Breast epithelium (tissue), 4 donors: ENCODE results near the gene PIP5KL1. TPM values are rescaled to one million over a fixed set of nuclear protein-coding genes. Genes with fewer than 3 reads are reported as not detected.

Source experiments
- DNase-seq, 2 donors: peaks; one replicate each; pipeline ENCODE4 v3.0.0-alpha.2; 2019; ENCODE audit warnings: low spot score in 2 of 2
- H3K27ac ChIP-seq, 2 donors: fragments of 200-600 bp; sonication (generic) in 1 of 2; one replicate each; pipeline ENCODE4 v1.5.1; 2016 to 2019; ENCODE audit warnings: mild to moderate bottlenecking in 1 of 2
- H3K27me3 ChIP-seq, 2 donors: fragments of 200-600 bp; sonication (generic) in 1 of 2; one replicate each; pipeline versions ENCODE4 v1.5.1 to v1.6.0; 2017 to 2019; ENCODE audit warnings: control low read depth in 1 of 2, mild to moderate bottlenecking in 1 of 2
- H3K36me3 ChIP-seq: fragments of 200-600 bp; one replicate; pipeline ENCODE4 v1.5.1; 2019
- H3K4me1 ChIP-seq, 2 donors: fragments of 200-600 bp; sonication (generic); one replicate each; pipeline ENCODE4 v1.5.1; 2016 to 2019; ENCODE audit warnings: control low read depth in 1 of 2
- H3K4me3 ChIP-seq, 3 donors: fragments of 200-600 bp; sonication (generic); 1 replicate in 2 of 3; 2 replicates in 1 of 3; pipeline ENCODE4 v1.5.1; 2016 to 2019; ENCODE audit warnings: mild to moderate bottlenecking in 3 of 3, moderate library complexity in 2 of 3
- H3K9me3 ChIP-seq, 2 donors: fragments of 200-600 bp; sonication (generic) in 1 of 2; one replicate each; pipeline ENCODE4 v1.5.1; 2016 to 2019; ENCODE audit warnings: control low read depth in 1 of 2
- POLR2A ChIP-seq: fragments of 450-650 bp; IDR thresholded peaks from one replicate; pipeline ENCODE4 v1.6.1; 2016; ENCODE audit warnings: antibody characterized with exemption, mild to moderate bottlenecking, moderate library complexity
- POLR2AphosphoS5 ChIP-seq, 3 donors: sonication (generic); formaldehyde crosslinking; IDR thresholded peaks; one replicate each; pipeline ENCODE4 v1.6.1; 2017; ENCODE audit warnings: antibody characterized with exemption in 3 of 3
- intact Hi-C: fragments of 100-400 bp; cut with DNase I; formaldehyde crosslinking; loops from one replicate; pipeline ENCODE4 v1.15.1; 2023; ENCODE audit warnings: low total_unique reads
- total RNA-seq, 3 donors: library from RNA; depleted of rRNA; stranded (reverse); fragments of >200 nt; gene quantifications; one replicate each; pipeline ENCODE4 v1.1.0, GENCODE V29; 2016
- TF ChIP-seq, protein P1 (sequence below), 3 donors: fragments of 450-650 bp; IDR thresholded peaks; one replicate each; pipeline ENCODE4 v1.5.1; 2016 to 2017; ENCODE audit warnings: antibody characterized with exemption in 3 of 3, mild to moderate bottlenecking in 3 of 3, moderate library complexity in 3 of 3

Gene PIP5KL1
- total RNA-seq, 3 donors from 2014 or later = 2.2 to 10.1 (median 5.2) TPM

DNA sequence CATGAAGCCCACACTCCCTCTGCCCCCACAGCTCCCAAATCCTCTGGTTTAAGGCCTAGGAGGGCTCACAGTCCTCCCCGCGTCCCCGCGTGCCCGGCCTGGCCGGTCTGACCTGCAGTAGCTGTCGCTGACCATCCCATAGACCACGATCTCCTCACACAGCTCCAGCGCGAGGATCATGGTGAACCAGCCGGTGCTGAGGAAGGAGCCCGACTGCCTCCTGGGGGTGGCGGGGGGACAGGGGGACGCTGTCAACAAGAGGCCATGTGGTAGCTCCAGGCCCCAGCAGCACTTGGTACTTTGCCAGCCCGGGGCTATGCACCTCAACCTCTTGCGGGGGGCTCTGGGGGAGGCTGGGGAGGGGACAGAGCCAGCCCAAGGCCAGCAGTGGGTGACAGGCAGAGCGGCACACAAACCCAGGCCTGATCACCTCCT is 20.7 kb downstream of the PIP5KL1 start:
- intact Hi-C loops = no loop called here
- H3K27ac ChIP-seq = no peak overlapping the region
- no peak for DNase-seq

DNA sequence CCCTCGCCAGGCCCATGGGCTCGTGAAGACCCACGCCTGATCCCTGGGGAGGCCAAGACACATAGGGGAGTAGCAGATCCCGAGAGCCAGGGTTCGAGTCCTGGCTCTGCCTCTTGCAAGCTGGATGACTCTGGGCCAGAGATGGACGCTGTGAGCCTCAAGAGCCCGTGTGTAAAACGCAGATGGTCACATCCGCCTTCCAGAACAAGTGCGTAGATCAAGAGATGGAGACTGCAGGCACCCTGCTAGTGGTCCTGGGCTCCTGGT is 22.0 kb downstream of the PIP5KL1 start:
- Histone ChIP-seq H3K4me1 (peaks cover 17 to 29% of the 10 kb centered on the region in 2 donors), H3K4me3 (no peak overlapping the region), H3K9me3 (no peaks in the 10 kb centered on the region), H3K27me3 (no peaks in the 10 kb centered on the region), H3K36me3 (no peaks in the 10 kb centered on the region), H3K27ac (no peak overlapping the region)
- DNase-seq = no peak
- intact Hi-C loops = no loop called here
- TF ChIP-seq POLR2A (no peak), POLR2AphosphoS5 (IDR thresholded peaks at IDR 0.05) (no peak)
- TF ChIP-seq, protein P1, sequence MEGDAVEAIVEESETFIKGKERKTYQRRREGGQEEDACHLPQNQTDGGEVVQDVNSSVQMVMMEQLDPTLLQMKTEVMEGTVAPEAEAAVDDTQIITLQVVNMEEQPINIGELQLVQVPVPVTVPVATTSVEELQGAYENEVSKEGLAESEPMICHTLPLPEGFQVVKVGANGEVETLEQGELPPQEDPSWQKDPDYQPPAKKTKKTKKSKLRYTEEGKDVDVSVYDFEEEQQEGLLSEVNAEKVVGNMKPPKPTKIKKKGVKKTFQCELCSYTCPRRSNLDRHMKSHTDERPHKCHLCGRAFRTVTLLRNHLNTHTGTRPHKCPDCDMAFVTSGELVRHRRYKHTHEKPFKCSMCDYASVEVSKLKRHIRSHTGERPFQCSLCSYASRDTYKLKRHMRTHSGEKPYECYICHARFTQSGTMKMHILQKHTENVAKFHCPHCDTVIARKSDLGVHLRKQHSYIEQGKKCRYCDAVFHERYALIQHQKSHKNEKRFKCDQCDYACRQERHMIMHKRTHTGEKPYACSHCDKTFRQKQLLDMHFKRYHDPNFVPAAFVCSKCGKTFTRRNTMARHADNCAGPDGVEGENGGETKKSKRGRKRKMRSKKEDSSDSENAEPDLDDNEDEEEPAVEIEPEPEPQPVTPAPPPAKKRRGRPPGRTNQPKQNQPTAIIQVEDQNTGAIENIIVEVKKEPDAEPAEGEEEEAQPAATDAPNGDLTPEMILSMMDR (IDR thresholded peaks at IDR 0.05) = no peak

More for the DNA sequence above, 20.7 kb downstream of the PIP5KL1 start:
- no peaks in the 10 kb centered on the region for H3K27me3 ChIP-seq
- H3K9me3 ChIP-seq = no peaks in the 10 kb centered on the region
- H3K4me3 ChIP-seq = no peak overlapping the region
- peaks cover 8 to 17% of the 10 kb centered on the region in 2 donors for H3K4me1 ChIP-seq
- no peak for TF ChIP-seq POLR2A
- TF ChIP-seq, protein P1 (IDR thresholded peaks at IDR 0.05) = no peak
- no peak for TF ChIP-seq POLR2AphosphoS5 (IDR thresholded peaks at IDR 0.05)
- H3K36me3 ChIP-seq = no peaks in the 10 kb centered on the region

DNA sequence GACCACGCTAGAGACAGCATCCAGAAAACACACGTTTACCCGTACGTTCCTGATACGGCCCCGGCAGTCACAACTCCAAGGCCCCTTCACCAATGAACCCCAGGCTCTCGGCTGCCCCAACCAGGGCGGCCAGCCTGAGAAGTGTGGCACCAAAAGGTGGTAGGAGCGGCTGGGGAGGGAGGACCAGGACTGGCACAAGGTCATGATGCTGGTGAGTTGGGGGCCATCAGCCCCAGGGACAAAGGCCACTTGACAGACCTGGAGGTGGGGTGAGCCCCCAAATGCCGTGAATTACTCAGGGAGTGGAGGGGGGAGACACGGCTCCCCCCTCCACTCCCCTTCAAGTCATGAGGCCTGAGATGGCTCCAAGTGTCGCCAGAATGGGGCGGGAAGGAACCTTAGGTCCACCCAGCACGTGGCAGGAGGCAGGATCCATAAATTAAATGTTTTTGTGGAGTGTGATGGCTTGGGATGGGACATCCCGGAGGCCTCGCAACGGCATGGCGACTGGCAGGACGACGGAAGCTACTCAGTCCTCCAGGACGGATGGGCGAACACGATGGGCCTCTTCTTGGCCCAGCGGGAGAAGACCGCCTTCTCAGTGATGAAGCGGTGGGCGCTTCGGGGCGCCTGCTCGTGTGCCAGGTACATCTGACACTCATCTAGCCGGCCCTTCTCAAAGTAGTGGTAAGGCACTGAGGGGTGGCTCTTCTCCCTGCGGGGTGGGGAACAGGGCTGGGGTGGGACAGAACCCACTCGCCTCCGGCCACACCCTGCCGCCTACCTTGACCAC is 22.5 kb downstream of the PIP5KL1 start:
- intact Hi-C loops = no loop called here
- Histone ChIP-seq H3K9me3 (no peaks in the 10 kb centered on the region), H3K27me3 (no peaks in the 10 kb centered on the region), H3K4me1 (peaks cover 17 to 30% of the 10 kb centered on the region in 2 donors), H3K36me3 (no peaks in the 10 kb centered on the region), H3K4me3 (no peak overlapping the region), H3K27ac (no peak overlapping the region)
- no peak for DNase-seq
- TF ChIP-seq POLR2A (no peak), POLR2AphosphoS5 (IDR thresholded peaks at IDR 0.05) (no peak)
- TF ChIP-seq, protein P1 (IDR thresholded peaks at IDR 0.05) = no peak

DNA sequence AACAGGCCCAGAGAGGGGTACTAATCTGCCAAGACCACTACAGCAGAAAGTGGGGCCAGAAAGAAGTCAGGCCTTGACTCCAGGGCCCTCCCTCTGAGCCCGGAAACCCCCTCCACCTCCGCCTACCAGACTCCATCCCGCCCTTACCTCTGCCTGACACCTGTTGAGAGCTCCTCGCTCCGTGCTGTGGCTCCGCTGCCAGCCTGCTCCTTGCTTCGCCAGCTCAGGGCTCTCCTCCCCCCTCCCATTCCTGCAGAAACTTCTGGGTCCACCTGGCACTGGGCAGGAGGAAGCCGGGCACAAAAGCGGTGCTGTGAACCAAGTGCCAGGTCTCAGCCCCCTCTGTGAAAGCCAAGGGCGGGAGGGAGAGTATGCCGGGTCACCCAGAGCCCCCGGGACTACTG is 24.8 kb downstream of the PIP5KL1 start:
- no peak for DNase-seq
- H3K27me3 ChIP-seq = no peaks in the 10 kb centered on the region
- intact Hi-C loops = no loop called here
- H3K4me3 ChIP-seq = peak overlapping the region in 1 of 3 donors; percentile 5
- TF ChIP-seq POLR2A (no peak), POLR2AphosphoS5 (IDR thresholded peaks at IDR 0.05) (no peak)
- TF ChIP-seq, protein P1 (IDR thresholded peaks at IDR 0.05) = no peak
- H3K4me1 ChIP-seq = peaks cover 17 to 30% of the 10 kb centered on the region in 2 donors
- no peaks in the 10 kb centered on the region for H3K9me3 ChIP-seq
- H3K36me3 ChIP-seq = no peaks in the 10 kb centered on the region
- H3K27ac ChIP-seq = peak overlapping the region; percentile 90 to 93

DNA sequence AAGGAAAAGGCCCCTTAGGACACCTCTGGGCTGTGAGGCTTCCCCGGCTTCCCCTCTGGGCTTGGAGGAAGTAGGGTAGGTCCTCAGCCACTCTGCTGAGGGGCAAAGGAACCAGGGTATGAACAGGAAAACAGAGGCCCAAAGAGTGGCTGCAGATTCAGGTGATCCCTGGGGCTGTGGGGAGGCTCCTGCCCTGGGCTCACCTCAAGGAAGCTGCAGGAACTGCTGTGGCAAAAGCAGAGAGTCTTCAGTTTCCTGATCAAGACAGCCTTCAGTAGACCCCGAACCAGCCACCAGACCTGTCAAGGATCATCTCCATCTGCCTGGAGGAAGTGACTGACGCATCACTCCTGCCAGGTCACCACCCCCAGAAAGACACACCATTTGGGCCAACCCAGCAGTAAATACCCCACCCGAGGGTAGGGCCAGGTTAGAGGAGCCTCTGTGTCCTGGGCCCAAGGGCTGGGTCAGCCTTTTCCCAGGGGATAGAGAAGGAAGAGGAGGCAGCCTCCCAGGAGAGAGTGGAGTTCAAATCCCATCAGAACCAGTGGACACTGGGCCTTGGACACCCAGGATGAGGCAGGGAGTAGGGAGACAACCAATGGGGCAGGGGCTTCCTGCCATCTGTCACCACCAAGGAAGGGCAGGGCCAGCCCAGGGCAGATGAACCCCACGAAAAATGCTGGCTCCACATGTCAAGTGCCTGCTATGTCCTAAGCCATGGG is 25.4 kb downstream of the PIP5KL1 start:
- no peaks in the 10 kb centered on the region for H3K27me3 ChIP-seq
- H3K9me3 ChIP-seq = no peaks in the 10 kb centered on the region
- intact Hi-C loops = no loop called here
- H3K4me3 ChIP-seq = peak overlapping the region in 2 of 3 donors; percentile 15 to 35
- H3K27ac ChIP-seq = peak overlapping the region; percentile 90 to 93
- no peaks in the 10 kb centered on the region for H3K36me3 ChIP-seq
- DNase-seq = no peak
- TF ChIP-seq POLR2A (no peak), POLR2AphosphoS5 (IDR thresholded peaks at IDR 0.05) (no peak)
- TF ChIP-seq, protein P1 (IDR thresholded peaks at IDR 0.05) = no peak
- peaks cover 17 to 30% of the 10 kb centered on the region in 2 donors for H3K4me1 ChIP-seq
